Hippocampal formation (tissue), 2 donors: ENCODE results near the gene EMX2.
"Not testable (repeated sequence)": the region's sequence is repeated elsewhere in the genome, so short reads cannot be mapped to it uniquely, and the experiment has no call there.

Experiments used
- DNase-seq, 2 donors: peaks; one replicate each; lab custom pipeline; 2025; lab: John Stamatoyannopoulos, UW

EMX2 gene

GRCh38 chr10:117560942-117561341 lies 18.4 kb downstream of the EMX2 start:
- no peak for DNase-seq

GRCh38 chr10:117562220-117562619 lies 19.7 kb downstream of the EMX2 start:
- no peak for DNase-seq

DNA sequence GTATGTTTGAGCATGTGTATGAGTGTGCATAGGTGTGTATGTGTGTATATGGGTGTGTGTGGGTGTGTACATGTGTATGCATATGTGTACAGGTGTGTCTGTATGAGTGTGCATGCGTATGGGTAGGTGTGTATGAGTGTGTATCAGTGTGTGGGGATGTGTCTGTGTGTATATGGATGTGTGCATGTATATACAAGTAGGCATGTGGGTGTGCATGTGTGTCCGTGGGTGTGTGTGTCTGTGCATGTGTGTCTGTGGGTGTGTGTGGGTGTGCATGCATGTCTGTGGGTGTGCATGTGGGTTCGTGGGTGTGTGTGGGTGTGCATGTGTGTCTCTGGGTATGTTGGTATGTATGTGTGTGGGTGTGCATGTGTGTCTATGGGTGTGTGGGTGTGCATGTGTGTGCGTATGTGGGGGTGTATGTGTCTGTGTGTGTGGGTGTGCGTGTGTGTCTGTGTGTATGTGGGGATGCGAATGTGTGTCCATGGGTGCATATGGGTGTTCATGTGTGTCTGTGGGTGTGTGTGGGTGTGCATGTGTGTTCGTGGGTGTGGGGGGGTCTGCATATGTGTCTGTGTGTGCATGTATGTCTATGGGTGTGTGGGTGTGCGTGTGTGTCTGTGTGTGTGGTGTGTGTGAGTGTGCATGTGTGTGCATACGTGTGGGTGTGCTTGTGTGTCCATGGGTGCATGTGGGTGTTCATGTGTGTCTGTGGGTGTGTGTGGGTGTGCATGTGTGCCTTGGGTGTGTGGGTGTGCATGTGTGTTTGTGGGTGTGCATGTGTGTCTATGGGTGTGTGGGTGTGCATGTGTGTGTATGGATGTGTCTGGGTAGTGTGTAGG lies 20.6 kb downstream of the EMX2 start:
- no peak for DNase-seq

DNA sequence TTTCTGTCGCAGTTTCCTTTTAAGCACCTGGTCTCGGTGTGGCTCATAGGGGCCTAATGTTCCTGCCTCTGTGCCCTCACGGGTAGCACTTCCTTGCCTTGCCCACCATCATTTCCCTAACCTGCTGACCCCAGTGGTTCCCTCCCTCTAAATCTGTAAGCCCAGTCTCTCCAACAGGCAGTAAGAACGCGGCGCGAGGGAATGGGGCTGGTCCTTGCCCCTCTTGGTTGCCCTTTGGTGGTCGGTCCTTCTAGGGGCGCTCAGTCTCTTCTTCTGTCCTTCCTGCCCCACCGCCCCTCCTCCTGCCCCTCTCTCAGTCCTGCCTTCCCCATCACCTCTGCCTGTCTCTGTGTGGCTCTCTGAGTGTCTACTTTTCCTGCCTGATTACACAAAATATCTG lies 21.2 kb downstream of the EMX2 start:
- no peak for DNase-seq

DNA sequence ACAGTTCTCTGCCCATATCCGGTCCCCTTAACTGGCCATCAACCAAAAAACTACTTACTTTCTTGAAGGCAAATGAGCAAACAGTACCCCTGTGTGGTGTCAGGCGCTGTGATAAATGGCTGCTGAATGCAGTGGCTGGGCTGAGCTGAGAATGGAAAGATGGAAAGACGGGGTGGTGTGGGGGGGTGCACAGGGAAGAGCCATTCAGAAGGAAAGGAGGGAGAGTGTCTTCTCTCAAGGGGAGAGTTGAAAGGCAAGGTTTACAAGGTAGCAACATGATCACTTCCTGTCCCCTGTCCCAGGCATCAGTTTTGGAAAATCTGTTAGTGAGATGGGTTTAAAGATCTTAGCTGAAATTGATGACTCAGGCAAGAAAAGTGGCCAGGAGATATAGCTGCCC lies 22.5 kb downstream of the EMX2 start:
- DNase-seq = no peak

DNA sequence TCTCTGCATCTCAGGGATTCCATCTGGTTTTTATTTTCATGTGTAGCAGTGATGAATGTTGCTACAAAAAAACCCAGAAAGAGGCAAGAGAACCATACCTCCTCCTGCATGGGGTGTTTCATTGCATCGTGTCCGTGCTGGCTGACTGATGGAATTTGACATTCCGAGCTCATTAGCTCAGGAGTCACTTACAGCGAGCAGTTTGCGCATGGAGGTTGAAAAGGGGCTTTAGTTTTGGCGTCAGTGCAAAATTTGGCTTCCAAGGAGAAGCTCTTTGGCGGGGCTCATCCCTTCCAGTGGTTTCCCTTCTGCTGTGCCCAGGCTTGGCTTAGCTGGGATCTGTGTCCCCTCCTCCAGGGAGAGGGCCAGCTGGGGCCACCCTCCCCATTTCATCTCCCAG lies 25.8 kb downstream of the EMX2 start:
- DNase-seq = no peak

DNA sequence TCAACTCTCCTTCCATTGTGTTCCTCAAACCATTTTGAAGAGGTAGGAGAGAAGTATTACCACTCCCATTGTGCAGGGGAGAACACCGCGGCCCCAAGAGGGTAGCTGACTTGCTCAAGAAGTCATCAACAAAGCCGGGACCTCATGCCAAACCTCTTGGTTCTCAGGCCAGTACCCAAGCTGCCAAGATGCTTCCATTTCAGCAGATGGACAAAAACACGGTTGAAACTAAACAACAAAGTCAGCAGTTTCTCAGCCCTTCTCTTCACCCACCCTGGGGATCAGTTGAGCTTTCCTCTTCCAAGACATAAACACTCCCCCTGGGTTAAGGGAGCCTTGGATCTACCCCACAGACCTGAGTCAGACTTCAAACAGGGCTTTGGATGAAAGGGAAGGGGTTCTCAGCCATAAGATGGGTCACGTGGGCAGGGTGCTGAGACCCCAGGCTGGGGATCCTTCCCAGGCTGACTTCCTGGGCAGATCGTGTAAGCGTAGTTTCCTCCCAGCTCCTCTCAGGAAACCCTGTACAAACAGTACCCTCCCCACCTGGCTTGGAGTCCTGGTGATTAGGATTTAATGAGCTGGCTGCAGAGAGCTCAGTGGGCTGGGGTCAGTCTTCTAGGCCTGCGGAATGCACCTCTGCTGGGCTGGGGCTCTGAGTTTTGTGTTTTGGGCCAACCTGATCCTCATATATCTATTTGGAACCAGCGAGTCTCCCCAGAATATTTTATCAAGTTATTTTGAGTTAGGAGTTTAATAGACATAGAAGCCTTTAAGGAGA lies 27.3 kb downstream of the EMX2 start:
- no peak for DNase-seq

- DNase-seq = no peak
These were observed 28.3 kb downstream of the EMX2 start for GRCh38 chr10:117570880-117571279.

DNA sequence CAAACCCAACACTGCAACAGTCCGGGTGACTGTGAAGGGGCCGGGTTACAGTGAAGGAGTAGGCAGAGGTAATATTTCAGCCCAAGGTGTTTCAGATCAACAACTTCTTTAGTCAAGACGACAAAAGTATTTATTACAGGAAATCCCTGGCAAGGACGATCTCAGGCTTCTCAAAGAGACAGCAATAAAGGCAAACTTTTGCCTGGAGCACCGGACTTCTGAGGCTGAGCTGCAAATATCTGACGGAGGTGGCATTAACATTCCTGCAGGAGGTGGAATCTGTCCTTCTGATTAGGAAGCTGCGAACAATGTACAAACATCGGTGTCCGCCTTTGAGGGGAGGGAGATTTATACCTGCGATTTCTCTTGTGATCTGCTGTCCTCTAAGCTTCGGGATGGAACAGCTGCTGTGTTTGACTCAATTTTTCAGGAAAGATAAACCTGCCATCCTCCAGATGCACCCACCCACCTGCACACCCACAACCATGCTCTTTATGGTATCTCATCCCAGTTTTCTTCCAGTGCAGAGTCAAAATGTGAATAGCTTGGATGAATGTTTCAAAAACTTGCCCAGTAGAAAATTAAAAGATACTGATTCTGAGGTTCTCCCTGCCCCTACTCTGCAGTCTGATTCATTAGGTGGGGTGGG lies 32.1 kb downstream of the EMX2 start:
- DNase-seq = no peak

DNA sequence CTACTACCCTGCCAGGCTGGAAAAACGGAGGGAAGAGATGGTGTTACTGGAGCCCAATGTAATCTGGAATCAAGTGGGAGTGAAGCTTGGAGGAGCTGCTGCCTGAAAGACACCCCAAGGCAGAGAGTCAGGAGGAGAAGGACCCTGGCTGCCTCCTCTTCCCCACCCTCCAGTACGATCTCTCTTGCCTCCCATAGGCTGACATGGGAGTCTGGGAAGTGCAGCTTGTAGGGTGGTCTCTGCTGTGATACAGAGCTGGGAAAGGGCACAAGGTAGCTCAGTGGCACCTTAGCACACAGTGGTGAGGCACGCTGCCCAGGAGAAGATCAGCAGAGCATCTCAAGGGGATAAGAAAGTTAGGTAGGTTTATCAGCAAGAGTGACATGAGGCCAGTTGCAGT lies 35.9 kb downstream of the EMX2 start:
- no peak for DNase-seq

DNA sequence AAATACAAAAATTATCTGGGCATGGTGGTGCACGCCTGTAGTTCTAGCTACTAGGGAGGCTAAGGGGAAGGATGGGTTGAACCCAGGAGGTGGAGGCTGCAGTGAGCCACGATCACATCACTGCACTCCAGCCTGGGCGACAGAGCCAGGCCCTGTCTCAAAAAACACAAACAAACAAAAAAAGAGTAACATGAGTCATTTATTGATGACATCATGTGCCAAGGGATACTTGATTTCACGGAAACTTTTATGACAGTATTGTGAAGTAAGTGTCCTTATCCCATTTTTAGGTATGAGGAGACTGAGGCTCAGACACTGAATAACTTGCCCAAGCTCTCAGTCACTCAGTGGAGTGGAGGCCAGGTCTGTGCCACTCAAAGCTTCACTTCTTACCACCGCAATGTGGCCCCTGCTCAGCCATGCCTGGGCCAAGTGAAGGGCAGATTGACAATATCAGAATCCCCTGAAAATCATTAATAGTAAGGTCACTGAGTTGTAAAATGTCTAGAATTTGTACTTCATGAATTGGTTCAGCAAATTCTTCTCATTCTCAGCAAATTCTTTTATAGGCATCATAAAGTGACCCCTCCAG lies 36.5 kb downstream of the EMX2 start:
- no peak for DNase-seq

DNA sequence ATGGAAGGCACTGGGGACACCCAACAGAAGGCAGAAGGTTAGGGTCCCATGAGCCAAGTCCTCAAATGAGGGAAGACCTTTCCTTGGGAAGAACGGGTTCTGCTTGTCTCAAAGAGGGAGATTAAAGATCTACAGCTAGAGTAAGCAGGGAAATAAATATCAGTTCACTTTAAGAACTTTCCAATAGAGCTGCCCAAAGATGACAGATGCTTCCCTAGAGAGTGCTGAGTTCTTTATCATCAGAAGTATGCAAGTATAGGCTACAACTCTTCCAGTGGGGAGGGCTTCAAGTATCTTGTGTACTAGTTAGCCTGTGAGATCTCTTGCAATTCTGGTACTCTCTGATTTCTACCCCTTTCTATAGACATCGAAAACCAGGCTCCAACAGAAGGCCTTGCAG lies 39.4 kb downstream of the EMX2 start:
- DNase-seq = no peak

- DNase-seq = not testable (repeated sequence)
These were observed 42.3 kb downstream of the EMX2 start for GRCh38 chr10:117584831-117585230.

DNA sequence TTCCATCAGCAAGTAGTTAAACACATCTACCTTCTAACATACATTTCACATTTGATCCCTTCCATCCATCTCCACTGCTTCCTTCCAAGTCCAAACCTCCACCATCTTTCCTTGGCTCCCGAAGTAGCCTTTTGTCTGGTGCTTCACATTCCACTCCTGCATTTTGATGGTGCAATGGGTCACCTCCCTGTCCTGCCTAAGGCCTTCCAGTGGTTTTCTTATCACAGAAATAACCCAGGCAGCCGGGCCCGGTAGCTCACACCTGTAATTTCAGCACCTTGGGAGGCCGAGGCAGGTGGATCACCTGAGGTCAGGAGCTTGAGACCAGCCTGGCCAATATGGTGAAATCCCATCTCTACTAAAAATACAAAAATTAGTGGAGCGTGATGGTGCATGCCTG lies 44.5 kb downstream of the EMX2 start:
- DNase-seq = no peak

GRCh38 chr10:117590101-117590875 lies 47.7 kb downstream of the EMX2 start:
- DNase-seq = no peak

GRCh38 chr10:117591043-117591442 lies 48.5 kb downstream of the EMX2 start:
- DNase-seq = no peak

GRCh38 chr10:117594722-117595121 lies 52.2 kb downstream of the EMX2 start:
- no peak for DNase-seq

DNA sequence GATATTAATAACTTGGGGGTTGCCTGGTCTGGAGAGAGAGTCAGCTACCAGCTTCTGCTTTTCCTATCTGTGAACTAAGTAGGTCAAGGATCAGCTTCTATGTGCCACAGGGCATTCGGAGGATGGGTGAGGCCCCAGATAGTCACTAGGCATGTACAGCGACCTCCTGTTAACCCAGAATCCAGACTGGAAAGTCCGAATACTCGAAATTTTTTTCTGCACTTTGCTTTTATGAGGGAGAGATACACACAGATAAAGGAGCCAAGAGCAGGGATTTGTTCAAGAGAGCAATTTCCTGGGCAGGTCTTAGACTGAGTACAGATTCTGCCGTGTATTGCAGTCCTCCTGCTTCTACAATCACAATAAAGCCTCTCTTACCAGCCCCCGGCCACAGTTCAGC lies 54.2 kb downstream of the EMX2 start:
- no peak for DNase-seq

DNA sequence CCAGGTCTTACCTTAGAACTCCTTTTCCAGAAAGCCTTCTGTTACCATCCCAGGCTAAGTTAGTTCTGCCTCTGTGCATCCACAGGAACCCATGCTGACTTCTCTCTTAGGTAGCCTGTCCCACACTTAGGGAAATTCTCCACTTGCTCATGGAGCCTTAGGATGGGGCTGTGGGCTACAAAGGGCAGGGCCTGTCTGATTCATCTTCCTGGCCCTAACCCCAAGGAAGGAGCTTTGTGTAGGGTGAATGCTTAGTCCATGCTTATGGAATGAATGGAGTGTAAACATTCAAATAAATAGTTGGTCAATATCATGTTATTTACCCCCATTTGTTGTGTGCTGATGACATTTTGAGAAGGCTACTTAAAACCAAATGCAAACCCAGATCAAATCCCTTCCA lies 54.7 kb downstream of the EMX2 start:
- no peak for DNase-seq
